ENCODE measurements around the gene SRGAP1.

GRCh38 chr12:64170730-64171129 lies 326.2 kb downstream of the SRGAP1 start:
- TF ChIP-seq CTCF (tag by site-specific recombination; IDR thresholded peaks at IDR 0.05) (no peak), ZNF394 (tag by site-specific recombination; IDR thresholded peaks at IDR 0.05; ENCODE audit: borderline replicate concordance) (no peak), HOXA7 (CRISPR knock-in tag; IDR thresholded peaks at IDR 0.05; ENCODE audit: borderline replicate concordance) (no peak), PATZ1 (tag by site-specific recombination; IDR thresholded peaks at IDR 0.05) (no peak)
